Panc1 (cell line): ENCODE measurements around the gene TPBGL. TPM values are rescaled to one million over a fixed set of nuclear protein-coding genes. Genes with fewer than 3 reads are reported as not detected.

ENCODE experiments used
- ATAC-seq: fragments of 200-7000 bp; cut with Tn5 transposase; 2 replicates; pipeline ENCODE4 v1.9.1; 2020; ENCODE audit warnings: mild to moderate bottlenecking, moderate library complexity
- BruUV-seq: library from RNA; stranded (reverse); fragments of 400-500 nt; replicated peaks from 2 replicates; lab custom pipeline; 2021; lab: Mats Ljungman, UMichigan
- CTCF ChIA-PET: fragments of 300-600 bp; sonication (Branson Sonifier 250); formaldehyde crosslinking; loops from one replicate; lab custom pipeline; 2022; ENCODE audit warnings: antibody characterized with exemption; lab: Charles Lee
- POLR2A ChIA-PET: fragments of 300-600 bp; sonication (Branson Sonifier 250); formaldehyde crosslinking; loops from one replicate; lab custom pipeline; 2022; ENCODE audit warnings: antibody characterized with exemption; lab: Charles Lee
- DNase-seq: peaks from one replicate; pipeline ENCODE4 v3.0.0-alpha.2; 2010; ENCODE audit warnings: low read depth, low spot score
- H3K27ac ChIP-seq: 2 replicates; pipeline ENCODE4 v1.5.1; 2011; ENCODE audit warnings: mild to moderate bottlenecking, low read length, inconsistent platforms
- H3K27me3 ChIP-seq: fragments of 200-500 bp; sonication (Bioruptor generic); 2 replicates; pipeline ENCODE4 v1.6.0; 2014; ENCODE audit warnings: low read length, inconsistent platforms; ENCODE audit not compliant: control insufficient read depth, insufficient read depth
- H3K36me3 ChIP-seq: fragments of 200-500 bp; sonication (Bioruptor generic); 2 replicates; pipeline ENCODE4 v1.5.1; 2014; ENCODE audit warnings: inconsistent platforms, mild to moderate bottlenecking, low read length, moderate library complexity; ENCODE audit not compliant: control insufficient read depth, insufficient read depth
- H3K4me1 ChIP-seq: 2 replicates; pipeline ENCODE4 v1.5.1; 2011; ENCODE audit warnings: inconsistent platforms, mild to moderate bottlenecking, low read length, moderate library complexity; ENCODE audit not compliant: control insufficient read depth, insufficient read depth
- H3K4me3 ChIP-seq, 2 experiments: 2 replicates each; pipeline ENCODE4 v1.5.1; 2011 to 2012; ENCODE audit warnings: low read depth in 2 of 2, low read length in 2 of 2, mild to moderate bottlenecking in 2 of 2, inconsistent platforms in 1 of 2, moderate library complexity in 1 of 2
- H3K9me3 ChIP-seq: fragments of 200-500 bp; sonication (Bioruptor generic); 2 replicates; pipeline ENCODE4 v1.5.1; 2014; ENCODE audit warnings: low read depth, mild to moderate bottlenecking, inconsistent platforms, low read length, moderate library complexity; ENCODE audit not compliant: control insufficient read depth, insufficient read depth
- POLR2AphosphoS5 ChIP-seq: IDR thresholded peaks from 2 replicates; pipeline ENCODE4 v1.6.1; 2012; ENCODE audit warnings: mild to moderate bottlenecking, low read depth, low read length, moderate library complexity
- SIN3A ChIP-seq: IDR thresholded peaks from 2 replicates; pipeline ENCODE4 v1.6.1; 2012; ENCODE audit warnings: low read depth, mild to moderate bottlenecking, low read length, moderate library complexity, borderline replicate concordance; ENCODE audit not compliant: insufficient read depth
- TCF7L2 ChIP-seq: IDR thresholded peaks from 2 replicates; pipeline ENCODE4 v1.6.1; 2011; ENCODE audit warnings: mild to moderate bottlenecking, low read depth, low read length, inconsistent platforms
- in situ Hi-C: cut with HindIII; loops from 2 replicates; pipeline ENCODE4 v1.10.0; 2016; ENCODE audit warnings: low sequenced_read_pairs, low pct_unique_long_range_greater_than_20kb
- intact Hi-C: fragments of 100-400 bp; cut with micrococcal nuclease; formaldehyde crosslinking; loops from one replicate; pipeline ENCODE4 v1.10.0; 2022; ENCODE audit not compliant: unreplicated experiment
- total RNA-seq: library from RNA; stranded (reverse); gene quantifications from one replicate; pipeline ENCODE4 v1.2.1, GENCODE V29; 2021; ENCODE audit not compliant: unreplicated experiment
- TF ChIP-seq, protein P1 (sequence below), 2 experiments: IDR thresholded peaks; 2 replicates each; pipeline ENCODE4 v1.6.1; 2011 to 2012; ENCODE audit warnings: low read depth in 2 of 2, control low read depth in 1 of 2, low read length in 1 of 2, mild to moderate bottlenecking in 1 of 2, moderate library complexity in 1 of 2; ENCODE audit not compliant: insufficient read depth in 1 of 2
- TF ChIP-seq, protein P2 (sequence below): fragments of 450-650 bp; IDR thresholded peaks from 2 replicates; pipeline ENCODE4 v1.5.1; 2017; ENCODE audit warnings: mild to moderate bottlenecking

The TPBGL gene
- total RNA-seq, 1 experiment from 2014 or later, result 0.54 TPM

DNA sequence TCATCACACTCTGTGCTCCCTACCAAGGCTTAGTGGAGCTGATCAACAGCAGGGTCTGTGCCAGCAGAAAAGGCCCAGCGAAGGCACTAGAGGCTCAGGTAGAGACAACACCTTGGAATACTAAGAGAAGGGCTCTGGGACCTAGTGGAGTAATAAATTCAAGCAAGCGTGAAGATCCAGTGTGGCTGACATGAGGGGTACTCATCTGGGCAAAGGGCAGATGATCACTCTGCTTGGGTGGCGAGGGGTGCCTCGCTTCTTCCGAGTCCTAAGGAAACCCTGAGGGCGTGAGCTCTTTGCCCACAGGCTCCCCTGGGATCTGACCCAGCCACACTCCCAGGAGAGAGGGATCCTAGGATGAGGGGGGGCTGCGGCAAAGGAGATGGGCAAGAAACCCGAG lies 3.5 kb upstream of the TPBGL start:
- DNase-seq (no peak), ATAC-seq (no peak)
- no peaks in the 10 kb centered on the region for H3K4me1 ChIP-seq
- no peak overlapping the region for H3K27ac ChIP-seq
- no TSS peak for BruUV-seq
- ChIA-PET POLR2A (no interaction called here), CTCF (interaction anchor here (1.0 kb wide), 1 partner anchor 11 kb away, joined by 3 read pairs; no protein-coding TSS in a partner anchor)
- no peaks in the 10 kb centered on the region for H3K36me3 ChIP-seq
- H3K27me3 ChIP-seq, result no peaks in the 10 kb centered on the region; the same call in 1 of the 2 replicates
- in situ Hi-C loops (loop anchor here (25.0 kb wide), 1 partner anchor 225 kb away; no protein-coding TSS in a partner anchor), intact Hi-C loops (no loop called here)
- H3K9me3 ChIP-seq, result no peaks in the 10 kb centered on the region
- no peak overlapping the region for H3K4me3 ChIP-seq
- TF ChIP-seq, protein P1, sequence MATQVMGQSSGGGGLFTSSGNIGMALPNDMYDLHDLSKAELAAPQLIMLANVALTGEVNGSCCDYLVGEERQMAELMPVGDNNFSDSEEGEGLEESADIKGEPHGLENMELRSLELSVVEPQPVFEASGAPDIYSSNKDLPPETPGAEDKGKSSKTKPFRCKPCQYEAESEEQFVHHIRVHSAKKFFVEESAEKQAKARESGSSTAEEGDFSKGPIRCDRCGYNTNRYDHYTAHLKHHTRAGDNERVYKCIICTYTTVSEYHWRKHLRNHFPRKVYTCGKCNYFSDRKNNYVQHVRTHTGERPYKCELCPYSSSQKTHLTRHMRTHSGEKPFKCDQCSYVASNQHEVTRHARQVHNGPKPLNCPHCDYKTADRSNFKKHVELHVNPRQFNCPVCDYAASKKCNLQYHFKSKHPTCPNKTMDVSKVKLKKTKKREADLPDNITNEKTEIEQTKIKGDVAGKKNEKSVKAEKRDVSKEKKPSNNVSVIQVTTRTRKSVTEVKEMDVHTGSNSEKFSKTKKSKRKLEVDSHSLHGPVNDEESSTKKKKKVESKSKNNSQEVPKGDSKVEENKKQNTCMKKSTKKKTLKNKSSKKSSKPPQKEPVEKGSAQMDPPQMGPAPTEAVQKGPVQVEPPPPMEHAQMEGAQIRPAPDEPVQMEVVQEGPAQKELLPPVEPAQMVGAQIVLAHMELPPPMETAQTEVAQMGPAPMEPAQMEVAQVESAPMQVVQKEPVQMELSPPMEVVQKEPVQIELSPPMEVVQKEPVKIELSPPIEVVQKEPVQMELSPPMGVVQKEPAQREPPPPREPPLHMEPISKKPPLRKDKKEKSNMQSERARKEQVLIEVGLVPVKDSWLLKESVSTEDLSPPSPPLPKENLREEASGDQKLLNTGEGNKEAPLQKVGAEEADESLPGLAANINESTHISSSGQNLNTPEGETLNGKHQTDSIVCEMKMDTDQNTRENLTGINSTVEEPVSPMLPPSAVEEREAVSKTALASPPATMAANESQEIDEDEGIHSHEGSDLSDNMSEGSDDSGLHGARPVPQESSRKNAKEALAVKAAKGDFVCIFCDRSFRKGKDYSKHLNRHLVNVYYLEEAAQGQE (IDR thresholded peaks at IDR 0.05; ENCODE audit: insufficient read depth in 1 of 2, low read depth in 2 of 2, low read length in 1 of 2), result no peak

DNA sequence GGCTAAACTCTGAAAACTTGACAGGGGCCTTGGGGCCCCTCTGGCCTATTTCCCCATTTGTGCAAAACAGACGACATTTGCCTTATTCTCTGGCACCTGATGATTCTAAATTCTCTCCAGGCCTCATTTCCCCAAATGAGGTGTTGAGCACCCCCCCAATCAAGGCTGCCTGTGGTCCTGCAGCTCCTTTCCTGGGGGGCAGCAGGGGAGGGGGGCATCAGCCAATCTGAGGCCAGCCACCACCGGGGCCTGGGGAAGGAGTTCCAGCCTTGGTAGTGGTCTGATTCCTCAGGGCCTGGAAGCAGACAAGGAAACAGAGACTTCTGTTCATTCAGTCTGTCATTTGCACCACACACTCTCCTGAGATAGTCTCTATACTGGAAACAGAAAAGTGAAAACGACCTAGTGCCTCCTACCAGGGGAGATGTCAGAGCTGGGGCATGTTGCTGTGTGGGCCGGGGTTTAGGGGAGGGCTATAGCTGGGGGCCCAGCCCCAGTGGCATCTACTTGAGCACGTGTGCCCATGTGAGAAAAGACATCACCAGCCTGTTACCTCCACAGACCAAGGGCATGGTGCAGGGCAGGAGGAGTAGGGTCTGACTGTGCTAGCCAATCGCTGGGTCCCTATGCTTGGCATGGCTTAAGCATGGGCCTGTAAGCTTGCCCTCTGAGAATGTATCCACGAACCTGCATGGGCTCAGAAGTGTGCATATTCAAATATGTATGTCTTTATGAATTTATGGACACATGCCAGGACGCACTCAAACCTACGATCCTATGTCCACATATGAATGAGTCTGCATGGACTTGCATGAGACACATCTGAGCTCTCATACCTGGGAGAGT lies 1.8 kb upstream of the TPBGL start:
- no peaks in the 10 kb centered on the region for H3K9me3 ChIP-seq
- H3K36me3 ChIP-seq, result no peaks in the 10 kb centered on the region
- no peak overlapping the region for H3K27ac ChIP-seq
- H3K27me3 ChIP-seq, result no peaks in the 10 kb centered on the region; the same call in 1 of the 2 replicates
- DNase-seq (no peak), ATAC-seq (no peak)
- BruUV-seq, result no TSS peak
- no peaks in the 10 kb centered on the region for H3K4me1 ChIP-seq
- CTCF ChIA-PET, result interaction anchor here (0.5 to 5.7 kb wide), 4 partner anchors 17 to 96 kb away, joined by 3 to 66 read pairs (median 4); no protein-coding TSS in a partner anchor
- in situ Hi-C loops, result loop anchor here (25.0 kb wide), 1 partner anchor 227 kb away; no protein-coding TSS in a partner anchor
- POLR2A ChIA-PET, result no interaction called here
- TF ChIP-seq POLR2AphosphoS5 (no peak), TCF7L2 (no peak), SIN3A (no peak)
- TF ChIP-seq, protein P1 (IDR thresholded peaks at IDR 0.05; ENCODE audit: insufficient read depth in 1 of 2, low read depth in 2 of 2, low read length in 1 of 2), result no peak
- TF ChIP-seq, protein P2, sequence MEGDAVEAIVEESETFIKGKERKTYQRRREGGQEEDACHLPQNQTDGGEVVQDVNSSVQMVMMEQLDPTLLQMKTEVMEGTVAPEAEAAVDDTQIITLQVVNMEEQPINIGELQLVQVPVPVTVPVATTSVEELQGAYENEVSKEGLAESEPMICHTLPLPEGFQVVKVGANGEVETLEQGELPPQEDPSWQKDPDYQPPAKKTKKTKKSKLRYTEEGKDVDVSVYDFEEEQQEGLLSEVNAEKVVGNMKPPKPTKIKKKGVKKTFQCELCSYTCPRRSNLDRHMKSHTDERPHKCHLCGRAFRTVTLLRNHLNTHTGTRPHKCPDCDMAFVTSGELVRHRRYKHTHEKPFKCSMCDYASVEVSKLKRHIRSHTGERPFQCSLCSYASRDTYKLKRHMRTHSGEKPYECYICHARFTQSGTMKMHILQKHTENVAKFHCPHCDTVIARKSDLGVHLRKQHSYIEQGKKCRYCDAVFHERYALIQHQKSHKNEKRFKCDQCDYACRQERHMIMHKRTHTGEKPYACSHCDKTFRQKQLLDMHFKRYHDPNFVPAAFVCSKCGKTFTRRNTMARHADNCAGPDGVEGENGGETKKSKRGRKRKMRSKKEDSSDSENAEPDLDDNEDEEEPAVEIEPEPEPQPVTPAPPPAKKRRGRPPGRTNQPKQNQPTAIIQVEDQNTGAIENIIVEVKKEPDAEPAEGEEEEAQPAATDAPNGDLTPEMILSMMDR, result no peak
- H3K4me3 ChIP-seq, result no peak overlapping the region
- intact Hi-C loops, result no loop called here
